ENCODE data around the gene GAD1. TPM values are rescaled to one million over a fixed set of nuclear protein-coding genes. Genes with fewer than 3 reads are reported as not detected.

The GAD1 gene
- total RNA-seq, 4 donors from 2014 or later = not detected

DNA sequence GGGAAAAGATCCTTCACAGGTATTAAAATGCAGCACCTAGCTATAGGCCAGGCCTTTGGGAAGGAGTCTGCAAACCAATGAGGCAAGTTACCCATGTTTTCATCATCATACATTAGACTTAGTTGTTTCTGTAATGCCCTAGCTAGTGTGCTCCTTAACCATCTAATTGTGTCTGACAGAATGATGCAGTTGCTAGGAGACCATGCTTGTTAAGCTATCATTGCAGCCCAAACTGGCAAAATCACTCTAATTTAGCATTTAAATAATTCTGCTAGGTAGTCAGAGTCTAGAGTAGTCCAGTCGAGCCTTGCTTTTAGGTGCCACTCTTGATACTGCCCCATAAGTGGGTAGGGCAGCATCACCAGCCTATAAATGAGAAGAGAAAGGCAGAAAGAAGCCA, 34.9 kb downstream of the GAD1 start:
- H3K4me3 ChIP-seq = no peak overlapping the region
- intact Hi-C loops (cut with DNase I; ENCODE audit: low total_unique reads) (no loop called here), in situ Hi-C loops (cut with MboI; ENCODE audit: low pct_ligation_motif_present in 1 of 4, low pct_unique_long_range_greater_than_20kb in 1 of 4, low sequenced_read_pairs in 3 of 4) (no loop called here)
- no peaks in the 10 kb centered on the region for H3K4me1 ChIP-seq
- H3K9me3 ChIP-seq = no peaks in the 10 kb centered on the region
- no peak for DNase-seq
- no peak for TF ChIP-seq POLR2A (IDR thresholded peaks at IDR 0.05)
- TF ChIP-seq, protein P1, sequence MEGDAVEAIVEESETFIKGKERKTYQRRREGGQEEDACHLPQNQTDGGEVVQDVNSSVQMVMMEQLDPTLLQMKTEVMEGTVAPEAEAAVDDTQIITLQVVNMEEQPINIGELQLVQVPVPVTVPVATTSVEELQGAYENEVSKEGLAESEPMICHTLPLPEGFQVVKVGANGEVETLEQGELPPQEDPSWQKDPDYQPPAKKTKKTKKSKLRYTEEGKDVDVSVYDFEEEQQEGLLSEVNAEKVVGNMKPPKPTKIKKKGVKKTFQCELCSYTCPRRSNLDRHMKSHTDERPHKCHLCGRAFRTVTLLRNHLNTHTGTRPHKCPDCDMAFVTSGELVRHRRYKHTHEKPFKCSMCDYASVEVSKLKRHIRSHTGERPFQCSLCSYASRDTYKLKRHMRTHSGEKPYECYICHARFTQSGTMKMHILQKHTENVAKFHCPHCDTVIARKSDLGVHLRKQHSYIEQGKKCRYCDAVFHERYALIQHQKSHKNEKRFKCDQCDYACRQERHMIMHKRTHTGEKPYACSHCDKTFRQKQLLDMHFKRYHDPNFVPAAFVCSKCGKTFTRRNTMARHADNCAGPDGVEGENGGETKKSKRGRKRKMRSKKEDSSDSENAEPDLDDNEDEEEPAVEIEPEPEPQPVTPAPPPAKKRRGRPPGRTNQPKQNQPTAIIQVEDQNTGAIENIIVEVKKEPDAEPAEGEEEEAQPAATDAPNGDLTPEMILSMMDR (IDR thresholded peaks at IDR 0.05) = no peak
- TF ChIP-seq EP300 (IDR thresholded peaks at IDR 0.05; ENCODE audit: low read depth) = no peak
- TF ChIP-seq POLR2AphosphoS5 (IDR thresholded peaks at IDR 0.05) = no peak
- 86% methylated on average over 1 of the region's 1 CpG for WGBS, 2 donors (ENCODE audit: low coverage in 1 of 2)
- H3K27me3 ChIP-seq = no peaks in the 10 kb centered on the region
- H3K36me3 ChIP-seq = no peaks in the 10 kb centered on the region
- no peak overlapping the region for H3K27ac ChIP-seq

DNA sequence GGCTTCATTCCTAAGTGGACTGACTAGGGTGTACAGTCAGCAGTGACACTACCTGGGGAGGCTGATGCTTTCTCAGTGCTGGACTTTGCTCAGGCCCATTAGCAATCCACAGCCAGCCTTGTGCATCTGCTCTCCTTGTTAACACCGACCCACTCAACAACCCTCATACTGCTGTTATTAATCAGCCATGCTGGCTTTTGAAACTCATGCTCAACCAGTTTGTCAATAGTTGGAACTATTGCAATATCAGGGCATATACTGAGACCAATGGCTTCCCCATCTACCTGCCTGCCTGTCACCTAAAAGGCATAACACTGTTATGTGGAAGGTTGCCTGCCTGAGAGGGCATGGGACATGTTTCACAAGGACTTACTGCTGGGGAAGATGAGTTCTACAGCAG, 39.4 kb downstream of the GAD1 start:
- H3K27me3 ChIP-seq = no peaks in the 10 kb centered on the region
- intact Hi-C loops (cut with DNase I; ENCODE audit: low total_unique reads) = no loop called here
- H3K36me3 ChIP-seq = no peaks in the 10 kb centered on the region
- H3K9me3 ChIP-seq = no peaks in the 10 kb centered on the region
- in situ Hi-C loops (cut with MboI; ENCODE audit: low pct_ligation_motif_present in 1 of 4, low pct_unique_long_range_greater_than_20kb in 1 of 4, low sequenced_read_pairs in 3 of 4) = no loop called here
- 91% methylated on average over 1 of the region's 1 CpG; no CpG with 5 or more reads in 1 of the 2 donors for WGBS, 2 donors (ENCODE audit: low coverage in 1 of 2)
- no peak for TF ChIP-seq POLR2AphosphoS5 (IDR thresholded peaks at IDR 0.05)
- TF ChIP-seq POLR2A (IDR thresholded peaks at IDR 0.05) = no peak
- no peak for TF ChIP-seq EP300 (IDR thresholded peaks at IDR 0.05; ENCODE audit: low read depth)
- TF ChIP-seq, protein P1 (IDR thresholded peaks at IDR 0.05) = no peak
- no peaks in the 10 kb centered on the region for H3K4me1 ChIP-seq
- DNase-seq = no peak
- no peak overlapping the region for H3K4me3 ChIP-seq
- no peak overlapping the region for H3K27ac ChIP-seq

DNA sequence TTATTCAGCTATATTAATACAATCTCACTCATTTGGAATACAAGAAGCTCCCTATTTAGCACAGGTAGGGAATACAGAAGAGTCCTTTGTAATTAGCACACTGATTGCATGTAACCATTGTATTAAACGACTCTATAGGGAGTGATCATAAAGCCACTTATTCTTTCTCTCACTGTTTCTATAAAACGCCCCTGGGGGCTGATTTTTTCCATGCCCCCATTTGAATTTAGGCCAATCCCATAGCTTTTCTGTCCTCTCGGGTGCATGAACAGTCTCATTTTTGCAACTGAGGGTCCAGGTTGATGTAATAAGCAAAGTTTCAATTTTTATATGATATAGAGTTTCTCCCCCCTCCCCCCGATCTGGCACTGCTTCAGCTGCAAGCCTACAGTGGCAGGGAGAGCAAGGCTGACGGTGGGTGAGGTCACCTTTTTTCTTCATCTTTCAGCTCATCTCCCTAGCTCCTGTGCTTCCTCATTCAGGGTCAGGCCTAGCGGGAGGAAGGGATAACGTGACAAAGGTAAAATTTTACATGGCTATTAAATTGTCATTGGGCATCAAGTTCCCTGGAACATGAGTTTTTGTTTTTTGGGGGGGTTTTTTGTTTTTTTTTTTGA, 45.7 kb downstream of the GAD1 start:
- Histone ChIP-seq H3K4me3 (no peak overlapping the region), H3K27me3 (no peaks in the 10 kb centered on the region), H3K9me3 (no peaks in the 10 kb centered on the region), H3K27ac (no peak overlapping the region), H3K36me3 (no peaks in the 10 kb centered on the region), H3K4me1 (no peaks in the 10 kb centered on the region)
- intact Hi-C loops (cut with DNase I; ENCODE audit: low total_unique reads) = no loop called here
- no peak for DNase-seq
- in situ Hi-C loops (cut with MboI; ENCODE audit: low pct_ligation_motif_present in 1 of 4, low pct_unique_long_range_greater_than_20kb in 1 of 4, low sequenced_read_pairs in 3 of 4) = no loop called here
- TF ChIP-seq POLR2A (IDR thresholded peaks at IDR 0.05) (no peak), EP300 (IDR thresholded peaks at IDR 0.05; ENCODE audit: low read depth) (no peak), POLR2AphosphoS5 (IDR thresholded peaks at IDR 0.05) (no peak)
- TF ChIP-seq, protein P1 (IDR thresholded peaks at IDR 0.05) = no peak
- WGBS, 2 donors (ENCODE audit: low coverage in 1 of 2) = 74 to 78% methylated on average over 6 to 7 of the region's 7 CpGs

DNA sequence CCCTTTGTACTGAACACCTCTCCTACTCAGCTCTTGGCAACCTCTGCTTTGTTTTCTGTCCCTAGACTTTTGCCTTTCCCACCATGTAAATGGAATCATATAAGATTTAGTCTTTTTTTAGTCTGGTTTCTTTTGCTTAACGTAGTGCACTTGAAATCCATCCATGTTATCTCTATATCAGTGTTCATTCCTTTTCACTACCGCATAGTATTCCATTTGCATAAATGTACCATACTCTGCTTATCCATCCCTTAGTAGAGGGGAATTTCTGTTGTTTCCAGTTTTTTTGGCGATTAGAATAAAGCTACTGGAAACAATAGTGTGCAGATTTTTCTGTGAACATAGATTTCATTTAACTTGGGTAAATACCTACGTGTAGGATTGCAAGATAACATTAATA, 46.4 kb downstream of the GAD1 start:
- Histone ChIP-seq H3K9me3 (no peaks in the 10 kb centered on the region), H3K27ac (no peak overlapping the region), H3K27me3 (no peaks in the 10 kb centered on the region), H3K4me3 (no peak overlapping the region), H3K4me1 (no peaks in the 10 kb centered on the region), H3K36me3 (no peaks in the 10 kb centered on the region)
- WGBS, 2 donors (ENCODE audit: low coverage in 1 of 2) = 78 to 89% methylated on average over 4 of the region's 4 CpGs
- DNase-seq = no peak
- intact Hi-C loops (cut with DNase I; ENCODE audit: low total_unique reads) = no loop called here
- TF ChIP-seq POLR2AphosphoS5 (IDR thresholded peaks at IDR 0.05) = no peak
- TF ChIP-seq, protein P1 (IDR thresholded peaks at IDR 0.05) = no peak
- no peak for TF ChIP-seq EP300 (IDR thresholded peaks at IDR 0.05; ENCODE audit: low read depth)
- no peak for TF ChIP-seq POLR2A (IDR thresholded peaks at IDR 0.05)
- in situ Hi-C loops (cut with MboI; ENCODE audit: low pct_ligation_motif_present in 1 of 4, low pct_unique_long_range_greater_than_20kb in 1 of 4, low sequenced_read_pairs in 3 of 4) = no loop called here

Data from transverse colon (tissue), 4 donors.